Right atrium auricular region (tissue), 2 donors: ENCODE data around the gene VSNL1. TPM values are rescaled to one million over a fixed set of nuclear protein-coding genes. Genes with fewer than 3 reads are reported as not detected.

Experiments
- DNase-seq: peaks from one replicate; pipeline ENCODE4 v3.0.0-alpha.2; 2019; ENCODE audit warnings: low spot score
- H3K27ac ChIP-seq, 2 donors: fragments of 200-600 bp; sonication (generic); 1 replicate in 1 of 2; 2 replicates in 1 of 2; pipeline ENCODE4 v1.5.1; 2016 to 2019
- H3K27me3 ChIP-seq, 2 donors: fragments of 200-600 bp; sonication (generic); one replicate each; pipeline versions ENCODE4 v1.5.1 to v1.6.0; 2017 to 2019
- H3K36me3 ChIP-seq: fragments of 200-600 bp; sonication (generic); one replicate; pipeline ENCODE4 v1.5.1; 2016
- H3K4me1 ChIP-seq, 2 donors: fragments of 200-600 bp; sonication (generic); one replicate each; pipeline versions ENCODE4 v1.5.1 to v1.6.0; 2017 to 2019
- H3K4me3 ChIP-seq, 2 donors: fragments of 200-600 bp; sonication (generic); 1 replicate in 1 of 2; 2 replicates in 1 of 2; pipeline ENCODE4 v1.5.1; 2017 to 2019; ENCODE audit warnings: mild to moderate bottlenecking in 1 of 2, moderate library complexity in 1 of 2
- H3K9me3 ChIP-seq, 2 donors: fragments of 200-600 bp; sonication (generic); one replicate each; pipeline ENCODE4 v1.5.1; 2019
- CTCF ChIP-seq, 2 donors: fragments of 200-600 bp; sonication (generic); IDR thresholded peaks; one replicate each; pipeline ENCODE4 v1.5.1; 2019; ENCODE audit warnings: antibody characterized with exemption in 2 of 2
- total RNA-seq, 2 donors: library from RNA; depleted of rRNA; stranded (reverse); fragments of >200 nt; gene quantifications; one replicate each; pipeline ENCODE4 v1.1.0, GENCODE V29; 2016

VSNL1 gene
- total RNA-seq, 2 donors from 2014 or later: 30.2 to 41.7 TPM

DNA sequence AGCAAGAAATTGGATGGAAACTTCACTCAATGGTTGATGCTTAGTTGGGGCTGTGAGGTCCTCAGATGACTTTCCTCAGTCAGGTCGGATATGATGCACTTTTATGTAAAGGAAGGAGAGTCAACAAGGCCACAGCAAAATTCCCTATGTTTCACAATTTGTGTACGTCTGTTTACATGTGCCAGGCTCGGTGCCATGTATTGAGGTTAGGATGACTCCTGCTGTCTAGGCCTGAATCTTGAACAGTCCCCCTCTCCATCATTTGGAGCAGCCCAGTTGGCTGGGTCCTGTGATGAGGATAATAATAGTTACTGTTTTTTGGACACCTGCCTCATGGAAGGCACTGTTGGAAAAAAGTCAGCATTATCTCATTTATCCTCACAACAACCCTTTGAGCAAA lies 43.1 kb downstream of the VSNL1 start:
- no peak overlapping the region for H3K4me3 ChIP-seq
- DNase-seq: no peak
- H3K36me3 ChIP-seq: no peaks in the 10 kb centered on the region
- H3K27ac ChIP-seq: peak overlapping the region; percentile 53 to 75
- H3K4me1 ChIP-seq: peaks cover 0 to 25% of the 10 kb centered on the region in 2 donors
- no peaks in the 10 kb centered on the region for H3K27me3 ChIP-seq
- no peak for TF ChIP-seq CTCF (IDR thresholded peaks at IDR 0.05)
- no peaks in the 10 kb centered on the region for H3K9me3 ChIP-seq

DNA sequence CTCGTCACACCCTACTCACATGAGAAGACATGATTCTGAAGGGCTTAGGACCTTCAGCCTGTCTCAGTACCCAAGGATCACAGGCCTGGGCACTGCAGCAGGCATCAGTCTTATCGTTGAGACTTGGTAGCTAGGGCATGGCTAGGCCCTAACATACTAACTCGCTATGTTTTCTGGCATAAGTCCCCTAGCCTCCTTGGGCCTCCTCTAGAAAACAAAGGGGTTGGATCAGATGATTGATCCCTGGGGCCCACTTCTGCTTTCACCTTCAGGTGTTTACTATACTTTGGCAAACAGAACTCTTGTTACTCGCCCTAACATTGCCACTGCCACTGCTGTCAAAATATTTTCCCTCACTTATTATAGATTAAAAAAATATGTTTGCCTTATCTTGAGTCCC lies 44.2 kb downstream of the VSNL1 start:
- H3K27ac ChIP-seq: peak overlapping the region; percentile 53 to 75
- TF ChIP-seq CTCF (IDR thresholded peaks at IDR 0.05): no peak
- no peak for DNase-seq

DNA sequence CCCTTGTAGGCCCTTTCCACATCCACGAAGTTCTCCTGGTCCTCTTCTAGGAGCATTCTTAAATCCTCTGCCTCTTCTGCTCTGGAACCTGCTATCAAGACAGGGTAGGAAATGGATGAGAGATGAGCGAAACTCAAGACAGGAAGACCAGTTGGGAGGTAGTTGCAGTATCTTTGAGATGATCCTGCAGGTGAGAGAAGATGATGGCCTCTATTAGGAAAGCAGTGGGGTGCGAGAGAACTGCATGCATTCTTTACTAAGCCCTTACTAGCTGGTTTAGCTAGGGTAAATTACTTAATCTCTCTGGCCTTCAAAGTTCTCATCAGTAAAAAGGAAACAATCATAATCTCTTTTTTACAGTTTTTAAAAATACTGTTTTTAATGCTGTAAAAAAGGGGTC lies 47.0 kb downstream of the VSNL1 start:
- peaks cover 0 to 21% of the 10 kb centered on the region in 2 donors for H3K4me1 ChIP-seq
- no peaks in the 10 kb centered on the region for H3K9me3 ChIP-seq
- H3K4me3 ChIP-seq: no peak overlapping the region
- no peak for DNase-seq
- no peak overlapping the region for H3K27ac ChIP-seq
- TF ChIP-seq CTCF (IDR thresholded peaks at IDR 0.05): no peak
- H3K36me3 ChIP-seq: no peaks in the 10 kb centered on the region
- no peaks in the 10 kb centered on the region for H3K27me3 ChIP-seq

More for the DNA sequence above, 44.2 kb downstream of the VSNL1 start:
- no peaks in the 10 kb centered on the region for H3K27me3 ChIP-seq
- H3K9me3 ChIP-seq: no peaks in the 10 kb centered on the region
- H3K4me3 ChIP-seq: no peak overlapping the region
- H3K36me3 ChIP-seq: no peaks in the 10 kb centered on the region
- peaks cover 0 to 21% of the 10 kb centered on the region in 2 donors for H3K4me1 ChIP-seq

GRCh38 chr2:17588031-17588430 lies 47.5 kb downstream of the VSNL1 start:
- H3K9me3 ChIP-seq: no peaks in the 10 kb centered on the region
- DNase-seq: no peak
- H3K4me1 ChIP-seq: peaks cover 0 to 20% of the 10 kb centered on the region in 2 donors
- H3K27ac ChIP-seq: no peak overlapping the region
- no peaks in the 10 kb centered on the region for H3K27me3 ChIP-seq
- no peaks in the 10 kb centered on the region for H3K36me3 ChIP-seq
- no peak overlapping the region for H3K4me3 ChIP-seq
- no peak for TF ChIP-seq CTCF (IDR thresholded peaks at IDR 0.05)

DNA sequence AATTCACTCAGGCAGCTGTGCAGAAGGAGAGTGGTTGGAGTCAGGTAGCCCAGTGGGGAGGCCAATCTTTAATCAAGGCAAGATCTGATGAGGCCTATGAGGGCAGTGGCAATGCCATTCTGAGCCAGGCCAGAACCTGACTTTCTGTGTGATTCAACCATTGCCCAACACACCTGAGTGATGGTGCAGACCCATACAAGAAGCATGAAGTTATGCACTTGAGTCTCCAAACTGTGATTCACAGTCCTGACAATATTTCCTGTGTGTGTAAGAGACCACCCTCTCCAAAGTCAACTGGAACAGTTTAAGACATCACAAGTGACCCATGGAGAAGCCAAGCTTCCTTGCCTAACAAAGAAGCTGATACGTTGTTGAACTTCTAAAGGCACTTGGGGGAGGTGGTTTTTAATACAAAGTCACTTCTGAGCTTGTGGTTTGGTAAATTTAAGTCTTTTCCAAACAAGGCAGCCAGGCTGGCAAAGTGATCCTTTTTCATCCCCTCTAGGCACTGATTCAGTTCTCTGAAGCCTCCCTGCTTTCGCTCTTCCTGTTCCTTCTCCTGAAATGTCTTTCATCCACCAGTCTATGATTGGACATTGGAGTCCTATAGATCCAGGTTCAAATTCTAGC lies 49.0 kb downstream of the VSNL1 start:
- Histone ChIP-seq H3K27ac (no peak overlapping the region), H3K27me3 (no peaks in the 10 kb centered on the region), H3K4me3 (no peak overlapping the region), H3K4me1 (peaks cover 0 to 15% of the 10 kb centered on the region in 2 donors), H3K9me3 (no peaks in the 10 kb centered on the region), H3K36me3 (no peaks in the 10 kb centered on the region)
- no peak for DNase-seq
- TF ChIP-seq CTCF (IDR thresholded peaks at IDR 0.05): no peak
